ENCODE data around the gene NUTM2G.
"Not testable (repeated sequence)": the region's sequence is repeated elsewhere in the genome, so short reads cannot be mapped to it uniquely, and the experiment has no call there.

The NUTM2G gene, protein sequence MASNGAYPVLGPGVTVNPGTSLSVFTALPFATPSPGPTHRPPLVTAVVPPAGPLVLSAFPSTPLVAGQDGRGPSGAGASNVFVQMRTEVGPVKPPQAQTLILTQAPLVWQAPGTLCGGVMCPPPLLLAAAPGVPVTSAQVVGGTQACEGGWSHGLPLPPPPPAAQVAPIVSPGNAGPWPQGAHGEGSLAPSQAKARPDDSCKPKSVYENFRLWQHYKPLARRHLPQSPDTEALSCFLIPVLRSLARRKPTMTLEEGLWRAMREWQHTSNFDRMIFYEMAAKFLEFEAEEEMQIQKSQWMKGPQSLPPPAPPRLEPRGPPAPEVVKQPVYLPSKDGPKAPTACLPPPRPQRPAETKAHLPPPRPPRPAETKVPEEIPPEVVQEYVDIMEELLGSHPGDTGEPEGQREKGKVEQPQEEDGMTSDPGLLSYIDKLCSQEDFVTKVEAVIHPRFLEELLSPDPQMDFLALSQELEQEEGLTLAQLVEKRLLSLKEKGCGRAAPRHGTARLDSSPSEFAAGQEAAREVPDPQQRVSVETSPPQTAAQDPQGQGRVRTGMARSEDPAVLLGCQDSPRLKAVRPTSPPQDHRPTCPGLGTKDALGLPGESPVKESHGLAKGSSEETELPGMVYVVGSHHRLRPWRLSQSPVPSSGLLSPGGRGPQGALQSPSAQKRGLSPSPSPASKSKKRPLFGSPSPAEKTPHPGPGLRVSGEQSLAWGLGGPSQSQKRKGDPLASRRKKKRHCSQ

DNA sequence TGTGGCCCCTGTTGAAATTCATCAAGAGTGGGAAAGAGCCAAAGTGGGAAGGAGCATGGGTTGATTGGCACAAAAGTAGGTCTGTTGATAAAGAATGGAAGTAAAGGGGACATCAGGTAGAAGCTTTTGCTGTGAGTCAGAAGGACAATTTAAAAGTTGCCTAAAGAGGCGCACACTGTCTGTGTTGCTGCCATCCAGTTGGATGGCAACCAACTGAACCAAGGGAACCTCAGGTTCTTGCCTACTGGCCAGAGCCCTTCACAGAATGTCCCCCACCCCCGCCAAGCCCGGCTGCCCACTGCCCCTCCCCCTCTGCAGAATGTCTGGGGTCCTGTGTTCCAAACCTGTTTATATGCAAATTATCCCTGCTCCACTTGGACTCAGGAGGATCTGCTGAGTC is at the start of gene NUTM2G:
Gene NUTM2G (plus strand): TSS at position 301 of the 400 bp plus-strand sequence. CDS start 182 bp downstream, outside the sequence.
- not testable (repeated sequence) for DNase-seq

DNA sequence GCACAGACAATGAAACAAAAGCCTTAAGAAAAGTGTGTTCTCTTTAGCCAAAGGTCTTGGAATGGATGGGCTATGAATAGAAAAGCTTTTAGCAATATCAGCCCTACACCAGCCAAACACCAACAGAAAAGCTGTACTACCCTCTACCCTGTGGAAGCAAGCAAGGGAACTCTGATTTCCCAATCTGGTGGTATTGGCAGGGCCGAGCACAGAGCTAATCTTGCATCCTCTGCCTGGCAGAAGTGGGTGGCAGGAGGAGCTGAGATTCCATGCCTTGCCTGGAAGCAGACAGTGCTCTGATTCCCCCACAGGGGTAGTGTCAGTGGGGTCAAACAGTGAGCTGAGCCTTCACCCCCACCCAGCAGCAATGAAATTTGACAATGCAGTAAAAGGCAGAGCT is 44.7 kb upstream of the NUTM2G start:
- DNase-seq: no peak

DNA sequence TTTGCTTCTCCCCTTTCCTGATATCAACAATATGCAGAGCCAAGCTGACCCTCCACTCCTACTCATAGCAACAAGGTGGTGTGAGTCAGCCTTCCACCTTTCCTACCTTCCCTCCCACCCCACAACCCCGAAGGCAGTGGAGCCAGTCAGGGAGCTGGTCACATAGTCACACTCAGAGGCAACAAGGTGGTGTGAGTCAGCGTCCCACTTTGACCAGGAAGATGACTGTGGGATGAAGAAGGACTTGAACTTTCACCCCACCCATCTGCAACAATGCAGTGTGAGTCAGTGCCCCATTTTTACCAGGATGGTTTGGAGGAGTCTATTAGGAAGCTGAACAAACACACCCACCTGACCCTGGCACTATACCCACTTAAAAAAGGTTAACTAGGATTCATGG is 44.2 kb upstream of the NUTM2G start:
- no peak for DNase-seq

- DNase-seq: no peak
Measured at GRCh38 chr9:96885424-96885823, 43.2 kb upstream of the NUTM2G start.

DNA sequence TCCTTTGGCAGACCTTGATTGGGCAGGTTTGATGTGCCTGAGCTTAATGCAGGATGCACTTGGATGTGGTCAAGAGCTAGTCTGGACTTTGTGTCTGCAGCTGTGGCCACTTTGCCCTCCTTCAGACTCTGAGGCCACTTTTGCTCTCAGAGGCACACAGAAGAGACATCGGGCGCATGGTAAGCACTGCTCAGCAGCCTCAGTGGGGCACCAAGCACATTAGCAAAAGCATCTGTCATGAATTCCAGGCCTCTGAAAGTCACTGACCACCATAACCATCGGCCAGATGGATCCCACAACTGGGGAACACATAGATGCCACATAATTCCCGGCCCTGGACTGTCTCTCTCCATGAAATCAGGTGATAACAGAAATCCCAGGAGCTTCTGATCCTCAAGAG is 40.1 kb upstream of the NUTM2G start:
- no peak for DNase-seq

DNA sequence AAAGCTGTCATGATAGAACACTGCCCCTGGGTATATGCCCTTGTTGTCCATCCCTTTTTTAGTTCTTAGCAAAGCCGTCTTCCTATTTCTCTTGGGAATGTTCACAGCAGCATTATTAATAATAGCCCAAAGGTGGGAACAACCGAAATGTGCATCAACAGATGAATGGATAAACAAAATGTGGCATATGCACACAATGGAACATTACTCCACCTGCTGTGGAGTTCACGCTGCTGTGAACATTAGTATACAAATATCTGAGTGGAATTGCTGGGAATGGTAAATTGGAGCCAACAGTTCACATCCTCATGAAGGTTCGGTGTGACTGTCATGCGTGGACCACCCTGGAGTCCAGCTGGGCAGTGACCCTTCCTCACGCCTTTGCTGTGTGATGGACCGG is 36.5 kb upstream of the NUTM2G start:
- DNase-seq: no peak

- not testable (repeated sequence) for DNase-seq
Measured at GRCh38 chr9:96900010-96900409, 28.6 kb upstream of the NUTM2G start.

DNA sequence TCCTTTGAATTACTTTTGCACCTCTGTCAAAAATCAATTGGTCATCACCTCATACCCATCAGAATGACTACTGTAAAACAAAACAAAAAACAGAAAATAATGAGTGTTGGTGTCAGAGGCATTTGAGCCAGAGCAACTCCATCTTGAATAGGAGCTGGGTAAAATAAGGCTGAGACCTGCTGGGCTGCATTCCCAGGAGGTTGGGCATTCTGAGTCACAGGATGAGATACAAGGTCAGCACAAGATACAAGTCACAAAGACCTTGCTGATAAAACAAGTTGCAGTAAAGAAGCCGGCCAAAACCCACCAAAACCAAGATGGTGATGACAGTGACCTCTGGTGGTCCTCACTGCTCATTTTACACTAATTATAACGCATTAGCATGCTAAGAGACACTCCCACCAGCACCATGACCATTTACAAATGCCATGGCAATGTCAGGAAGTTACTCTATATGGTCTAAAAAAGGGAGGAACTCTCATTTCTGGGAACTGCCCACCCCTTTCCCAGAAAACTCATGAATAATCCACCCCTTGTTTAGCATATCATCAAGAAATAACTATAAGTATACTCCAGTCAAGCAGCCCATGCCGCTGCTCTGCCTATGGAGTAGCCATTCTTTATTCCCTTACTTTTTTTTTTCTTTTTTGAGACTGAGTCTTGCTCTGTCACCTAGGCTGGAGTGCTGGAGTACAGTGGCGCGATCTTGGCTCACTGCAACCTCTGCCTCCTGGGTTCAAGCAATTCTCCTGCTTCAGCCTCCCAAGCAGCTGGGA is 23.5 kb upstream of the NUTM2G start:
- not testable (repeated sequence) for DNase-seq

DNA sequence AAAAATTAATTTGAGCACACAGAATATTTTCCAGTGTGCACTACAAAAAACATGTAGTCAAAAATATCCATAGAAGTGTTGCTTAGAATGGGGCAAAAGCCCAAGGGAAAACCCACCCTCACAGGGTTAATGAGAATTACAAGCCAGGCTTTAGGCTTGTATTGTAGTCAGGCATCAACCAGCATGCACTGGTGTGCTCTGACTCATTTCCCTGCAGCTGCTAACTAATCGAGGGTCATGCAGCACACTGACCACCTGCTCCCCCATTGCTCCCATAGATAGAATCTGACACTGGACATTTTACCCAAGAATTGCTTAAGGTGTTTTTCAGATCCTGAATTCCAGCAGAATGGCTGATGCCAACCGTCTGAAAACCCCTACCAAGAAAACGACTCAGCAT is 20.2 kb upstream of the NUTM2G start:
- DNase-seq: not testable (repeated sequence)

- DNase-seq: not testable (repeated sequence)
Measured at GRCh38 chr9:96915539-96915938, 13.1 kb upstream of the NUTM2G start.

DNA sequence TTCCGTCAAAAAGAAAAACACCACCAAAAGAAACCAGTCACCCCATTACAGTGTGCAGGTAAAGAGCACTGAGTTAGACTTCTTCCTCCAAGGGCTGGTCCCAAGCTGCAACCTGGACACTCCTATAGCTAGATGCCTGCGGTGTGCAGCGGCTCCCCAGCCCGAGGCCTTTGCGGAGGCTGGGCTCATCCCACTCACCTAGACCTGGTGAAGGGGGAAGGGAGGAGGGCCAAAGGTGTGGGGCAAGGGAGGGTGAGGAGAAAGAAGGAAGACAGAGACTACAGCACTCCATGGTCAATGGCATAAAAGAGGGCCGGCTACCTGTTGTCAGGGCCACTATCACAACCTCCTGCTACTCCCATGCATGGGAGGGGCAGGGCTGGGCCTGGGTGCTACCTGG is 12.1 kb upstream of the NUTM2G start:
- not testable (repeated sequence) for DNase-seq

DNA sequence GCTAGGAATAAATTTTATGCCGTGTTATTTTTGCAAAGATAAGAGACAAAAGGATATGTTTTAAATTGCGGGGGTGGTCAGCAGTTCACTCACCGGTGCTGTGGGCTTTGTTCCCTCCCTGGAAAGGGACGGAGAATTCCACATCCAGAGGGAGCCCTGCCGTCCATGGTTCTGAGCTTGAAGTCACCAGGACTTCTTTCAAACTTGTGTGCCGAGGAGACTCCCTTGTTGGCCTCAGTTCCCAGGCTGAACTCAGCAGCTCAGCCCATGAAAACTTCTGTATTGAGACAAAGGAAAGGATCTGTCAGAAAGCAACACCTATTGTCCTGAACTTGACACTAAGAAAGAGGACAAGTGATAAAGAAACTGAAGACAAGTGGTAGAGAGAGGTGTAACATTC is 10.1 kb upstream of the NUTM2G start:
- not testable (repeated sequence) for DNase-seq

GRCh38 chr9:96920803-96921202 is 7.8 kb upstream of the NUTM2G start:
- DNase-seq: not testable (repeated sequence)

- DNase-seq: not testable (repeated sequence)
Measured at GRCh38 chr9:96925587-96925986, 3.1 kb upstream of the NUTM2G start.

GRCh38 chr9:96931665-96932064 is 3.0 kb downstream of the NUTM2G start:
- DNase-seq: not testable (repeated sequence)

GRCh38 chr9:96934097-96934496 is 5.5 kb downstream of the NUTM2G start:
- DNase-seq: not testable (repeated sequence)

- not testable (repeated sequence) for DNase-seq
Measured at GRCh38 chr9:96934706-96935105, 6.1 kb downstream of the NUTM2G start.

DNA sequence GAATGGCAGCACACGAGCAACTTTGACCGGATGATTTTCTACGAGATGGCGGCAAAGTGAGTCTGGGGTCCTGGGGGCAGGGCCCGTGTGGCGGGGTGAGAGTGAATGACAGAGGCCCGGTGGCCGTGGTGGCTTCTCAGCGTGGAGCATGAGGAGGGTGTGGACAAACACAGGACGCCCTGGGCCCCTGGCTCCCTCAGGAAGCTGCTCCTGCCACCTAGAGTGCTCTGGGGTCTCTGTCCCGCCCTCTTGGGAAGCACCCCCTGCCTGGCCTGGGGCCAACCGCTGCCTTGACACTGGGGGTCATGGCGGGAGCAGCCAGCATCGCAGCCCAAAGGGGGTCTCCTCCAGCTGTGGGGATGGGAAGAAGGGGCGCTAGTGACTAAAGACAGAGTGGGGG is 6.8 kb downstream of the NUTM2G start:
- DNase-seq: not testable (repeated sequence)

GRCh38 chr9:96937442-96937841 is 8.8 kb downstream of the NUTM2G start:
- DNase-seq: not testable (repeated sequence)

DNA sequence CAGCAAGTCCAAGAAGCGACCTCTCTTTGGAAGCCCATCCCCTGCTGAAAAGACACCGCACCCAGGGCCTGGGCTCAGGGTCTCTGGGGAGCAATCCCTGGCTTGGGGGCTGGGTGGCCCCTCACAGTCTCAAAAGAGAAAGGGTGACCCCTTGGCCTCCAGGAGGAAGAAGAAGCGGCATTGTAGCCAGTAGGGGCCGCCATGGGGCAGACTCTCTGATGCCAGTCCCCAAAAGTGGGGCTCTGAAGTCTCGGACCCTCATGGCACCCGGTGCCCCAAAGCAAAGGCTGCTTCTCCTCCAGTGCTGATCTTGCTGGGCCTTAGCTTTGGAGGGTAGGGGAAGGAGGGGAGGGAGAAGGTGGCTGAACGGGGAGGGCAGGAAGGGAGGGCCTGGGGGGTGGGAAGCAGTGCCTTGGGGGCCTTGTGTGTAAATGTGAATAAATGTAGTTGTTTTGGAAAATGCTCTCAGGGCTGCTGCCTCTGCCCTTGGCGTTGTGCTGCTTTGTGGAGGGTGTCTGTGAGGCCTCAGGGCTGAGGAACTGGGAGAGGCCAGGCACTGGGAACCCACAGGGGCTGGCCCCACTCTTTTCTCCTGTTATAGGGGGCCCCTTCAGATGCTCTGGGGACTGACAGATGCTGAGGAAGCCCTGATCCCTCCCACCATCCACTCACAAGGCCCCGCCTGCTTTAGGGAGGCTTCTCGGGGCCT is 10.5 kb downstream of the NUTM2G start:
- not testable (repeated sequence) for DNase-seq

DNA sequence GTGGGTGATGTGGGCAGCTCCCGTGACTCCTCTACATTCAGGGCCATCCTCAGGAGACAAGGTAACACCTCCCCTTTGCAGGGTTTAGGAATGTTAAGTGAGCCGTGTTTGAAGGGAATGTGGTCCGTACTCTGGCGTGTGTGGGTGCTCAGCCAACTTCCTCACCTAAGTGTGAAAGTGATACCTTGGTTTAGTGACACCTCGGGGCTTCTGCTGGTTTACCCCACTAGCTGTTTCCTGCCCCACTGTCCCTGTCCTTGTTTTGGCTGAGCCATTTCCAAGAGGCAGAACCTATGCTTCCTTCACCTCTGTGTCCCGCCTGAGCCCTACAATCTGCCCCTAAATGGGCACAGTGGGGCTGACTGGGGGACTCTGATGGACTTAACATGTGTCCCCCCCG is 12.3 kb downstream of the NUTM2G start:
- DNase-seq: not testable (repeated sequence)

All from amygdala (tissue), 56 donors.